GM19193 (cell line): ENCODE results near the gene COIL.

Experiments used
- POLR2A ChIP-seq: IDR thresholded peaks from 4 replicates; pipeline ENCODE4 v1.6.1; 2011; ENCODE audit not compliant: insufficient read depth, insufficient read length; ENCODE audit errors: extremely low read depth

The COIL gene

DNA sequence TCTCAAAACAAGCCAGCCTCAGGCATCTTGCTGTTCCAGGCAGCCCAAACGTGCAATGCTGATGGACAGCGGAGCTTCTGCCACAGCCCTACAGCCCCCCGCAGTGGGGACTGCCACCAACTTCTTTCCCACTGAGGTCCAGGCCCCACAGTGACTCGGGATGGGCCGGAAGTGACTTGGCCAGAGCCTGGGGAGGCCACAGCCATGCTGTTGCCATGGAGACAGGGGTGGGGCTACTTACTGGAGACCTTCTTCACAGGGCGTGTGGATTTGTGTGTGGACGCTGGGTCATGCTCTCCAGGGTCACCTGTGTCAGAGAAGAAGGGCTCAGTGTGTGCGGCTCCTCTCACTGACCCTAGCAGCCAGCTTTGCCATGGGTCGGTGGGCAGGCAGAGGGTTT lies 62.0 kb downstream of the COIL start:
- no peak for TF ChIP-seq POLR2A

DNA sequence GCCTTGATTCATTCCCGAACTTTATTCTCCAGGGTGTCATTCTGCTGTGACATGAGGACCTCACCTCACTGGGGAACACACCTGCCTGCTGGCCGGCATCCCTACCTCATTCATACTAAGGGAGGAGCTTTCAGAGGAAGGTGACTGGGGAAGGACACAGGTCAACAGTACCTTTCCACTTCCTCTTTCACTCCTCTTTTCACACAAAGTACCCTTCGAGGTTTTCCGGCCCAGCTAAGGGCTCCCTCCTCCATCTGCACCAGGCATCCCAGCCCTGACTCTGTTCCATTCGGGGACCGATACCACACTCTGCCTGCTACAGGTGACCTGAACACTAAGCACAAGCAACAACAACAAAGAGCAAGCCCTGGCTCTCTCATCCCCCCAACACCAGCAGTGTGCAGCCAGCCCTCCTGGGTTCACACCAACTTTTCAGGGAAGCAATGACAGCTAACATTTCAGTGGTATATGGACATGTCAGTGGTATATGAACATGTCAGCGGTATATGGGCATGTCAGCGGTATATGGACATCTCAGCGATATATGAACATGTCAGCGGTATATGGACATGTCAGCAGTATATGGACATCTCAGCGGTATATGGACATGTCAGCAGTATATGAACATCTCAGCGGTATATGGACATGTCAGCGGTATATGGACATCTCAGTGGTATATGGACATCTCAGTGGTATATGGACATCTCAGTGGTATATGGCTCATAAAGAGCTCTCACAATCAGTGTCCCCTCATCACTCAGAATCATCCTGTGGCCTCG lies 63.0 kb downstream of the COIL start:
- no peak for TF ChIP-seq POLR2A

DNA sequence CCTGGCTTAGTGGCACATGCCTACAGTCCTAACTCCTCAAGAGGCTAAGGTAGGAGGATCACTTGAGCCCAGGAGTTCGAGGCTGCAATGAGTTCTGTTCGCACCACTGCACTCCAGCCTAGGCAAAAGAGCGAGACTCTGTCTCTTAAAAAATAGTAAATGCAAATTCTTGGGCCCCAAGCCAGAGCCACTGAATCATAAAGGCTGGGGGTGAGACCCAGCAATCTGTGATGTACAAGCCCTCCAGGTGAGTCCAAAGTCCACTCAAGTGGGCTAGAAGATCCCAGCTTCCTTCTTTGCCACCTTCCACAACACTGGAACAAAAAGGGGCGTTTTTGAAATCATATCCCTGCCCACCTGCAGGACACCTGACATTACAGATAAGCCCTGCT lies 63.9 kb downstream of the COIL start:
- peak; percentile 17 for TF ChIP-seq POLR2A

- no peak for TF ChIP-seq POLR2A
Measured at GRCh38 chr17:56896217-56896967, 64.5 kb downstream of the COIL start.

- TF ChIP-seq POLR2A, result no peak
Measured at GRCh38 chr17:56894859-56895455, 65.9 kb downstream of the COIL start.

- no peak for TF ChIP-seq POLR2A
Measured at GRCh38 chr17:56893503-56893902, 67.3 kb downstream of the COIL start.

DNA sequence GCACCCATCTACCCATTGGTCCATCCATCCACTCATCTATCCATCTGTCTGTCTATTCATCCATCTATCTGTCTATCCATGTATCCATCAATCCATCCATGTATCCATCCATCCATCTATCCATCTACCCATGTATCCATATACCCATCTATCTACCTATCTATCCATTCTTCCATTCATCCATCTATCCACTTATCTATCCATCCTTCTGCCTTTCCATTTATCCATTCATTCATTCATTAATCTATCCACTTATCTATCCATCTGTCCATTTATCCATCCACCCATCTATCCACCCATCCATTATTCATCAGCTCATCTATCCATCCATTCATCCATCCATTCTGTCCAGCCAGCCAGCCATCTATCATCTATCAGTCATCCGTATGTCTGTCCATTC lies 68.5 kb downstream of the COIL start:
- no peak for TF ChIP-seq POLR2A

- peak; percentile 6 for TF ChIP-seq POLR2A
Measured at GRCh38 chr17:56891751-56892150, 69.1 kb downstream of the COIL start.

DNA sequence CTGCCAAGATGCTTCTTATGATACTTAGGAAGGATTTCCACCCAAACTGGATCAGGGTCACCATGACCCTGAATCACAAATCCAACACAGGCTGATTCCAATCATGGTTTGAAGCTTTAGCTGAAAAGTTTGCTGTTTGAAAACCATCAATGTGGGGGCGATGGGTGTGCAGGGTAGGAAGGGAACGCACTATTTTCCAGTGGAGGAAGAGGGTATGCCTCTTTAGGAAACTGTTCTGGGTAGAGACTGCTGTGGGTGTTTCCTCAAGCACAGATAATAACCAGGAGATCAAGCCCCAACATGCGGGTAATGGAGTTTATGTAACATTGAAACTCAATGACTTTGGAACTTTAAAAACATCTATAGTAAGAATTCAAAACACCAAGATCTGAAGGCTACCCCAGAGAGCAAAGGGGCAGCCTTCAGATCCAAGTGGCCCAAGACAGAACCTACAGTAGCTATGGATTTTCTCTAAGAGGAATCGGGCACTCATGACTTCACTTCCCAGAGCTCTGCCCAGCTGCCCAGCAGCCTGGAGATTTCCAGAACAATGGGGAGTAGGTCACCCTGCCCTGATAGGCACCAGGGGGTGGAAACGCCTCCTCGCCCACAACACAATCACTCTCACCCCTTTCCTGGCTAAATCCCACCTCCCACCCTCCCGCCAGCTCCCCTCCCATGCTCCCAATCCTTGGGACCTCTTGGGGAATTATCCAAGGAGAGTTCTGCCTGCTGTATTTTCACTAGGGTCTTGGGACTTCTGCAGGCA lies 69.8 kb downstream of the COIL start:
- no peak for TF ChIP-seq POLR2A

DNA sequence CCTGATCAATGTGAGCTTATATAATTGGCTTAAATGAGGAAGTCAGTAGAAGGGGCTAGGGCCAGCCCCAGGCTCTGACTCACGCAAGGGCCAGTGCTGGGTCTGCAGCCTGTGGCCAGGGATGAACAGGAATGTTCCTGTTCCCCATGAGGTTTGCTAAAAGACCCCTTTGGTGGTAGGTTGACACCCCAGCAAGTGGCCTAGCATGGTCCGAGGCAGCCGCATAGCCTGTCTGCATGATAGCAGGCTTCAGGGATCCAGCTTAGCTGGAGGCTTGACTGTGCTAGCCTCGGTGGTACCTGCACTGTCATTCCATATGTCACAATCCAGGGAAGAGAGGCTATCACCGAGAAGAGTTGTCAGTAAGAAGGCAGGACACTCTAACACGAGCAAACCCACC lies 70.5 kb downstream of the COIL start:
- TF ChIP-seq POLR2A, result peak; percentile 20
